H9 (cell line): ENCODE results near the gene MOCS2. TPM values are rescaled to one million over a fixed set of nuclear protein-coding genes. Genes with fewer than 3 reads are reported as not detected.

Experiments
- DNase-seq: peaks from one replicate; pipeline ENCODE4 v3.0.0-alpha.2; 2017
- H2AFZ ChIP-seq: one replicate; pipeline ENCODE4 v1.6.1; 2013; ENCODE audit warnings: mild to moderate bottlenecking, low read length, control low read depth, moderate library complexity
- H2AK5ac ChIP-seq: 2 replicates; pipeline ENCODE4 v1.6.1; 2013; ENCODE audit warnings: low read length, control low read depth, mixed read lengths; ENCODE audit not compliant: insufficient read length
- H2BK120ac ChIP-seq: one replicate; pipeline ENCODE4 v1.6.1; 2013; ENCODE audit warnings: low read depth, mild to moderate bottlenecking, low read length, control low read depth, inconsistent platforms; ENCODE audit not compliant: poor library complexity, severe bottlenecking
- H2BK12ac ChIP-seq: 2 replicates; pipeline ENCODE4 v1.6.1; 2013; ENCODE audit warnings: low read length, control low read depth, mixed read lengths, low read depth; ENCODE audit not compliant: insufficient read length
- H2BK15ac ChIP-seq: 2 replicates; pipeline ENCODE4 v1.6.1; 2013; ENCODE audit warnings: low read depth, low read length, control low read depth
- H2BK20ac ChIP-seq: one replicate; pipeline ENCODE4 v1.6.1; 2013; ENCODE audit warnings: low read depth, mild to moderate bottlenecking, low read length, control low read depth, inconsistent platforms; ENCODE audit not compliant: poor library complexity, severe bottlenecking
- H2BK5ac ChIP-seq: 2 replicates; pipeline ENCODE4 v1.6.1; 2013; ENCODE audit warnings: low read length, control low read depth, mixed read lengths; ENCODE audit not compliant: insufficient read length
- H3K14ac ChIP-seq: 2 replicates; pipeline ENCODE4 v1.6.1; 2013; ENCODE audit warnings: low read length, control low read depth; ENCODE audit not compliant: insufficient read depth
- H3K18ac ChIP-seq: 2 replicates; pipeline ENCODE4 v1.6.1; 2013; ENCODE audit warnings: low read depth, mild to moderate bottlenecking, mixed read lengths, low read length, control low read depth; ENCODE audit not compliant: insufficient read length
- H3K23ac ChIP-seq: 2 replicates; pipeline ENCODE4 v1.6.1; 2013; ENCODE audit warnings: low read length, control low read depth, mixed read lengths, low read depth; ENCODE audit not compliant: insufficient read length
- H3K23me2 ChIP-seq: 2 replicates; pipeline ENCODE4 v1.6.1; 2013; ENCODE audit warnings: low read depth, mild to moderate bottlenecking, mixed read lengths, low read length, control low read depth; ENCODE audit not compliant: insufficient read length, poor library complexity, severe bottlenecking
- H3K27ac ChIP-seq: 2 replicates; pipeline ENCODE4 v1.5.1; 2013; ENCODE audit warnings: low read length, control low read depth, mixed read lengths, low read depth; ENCODE audit not compliant: insufficient read length
- H3K27me3 ChIP-seq: 2 replicates; pipeline ENCODE4 v1.6.1; 2013; ENCODE audit warnings: low read length, control low read depth, inconsistent platforms; ENCODE audit not compliant: insufficient read depth
- H3K4ac ChIP-seq: 2 replicates; pipeline ENCODE4 v1.6.1; 2013; ENCODE audit warnings: low read depth, mild to moderate bottlenecking, control low read depth, inconsistent platforms, low read length, moderate library complexity
- H3K4me1 ChIP-seq: 2 replicates; pipeline ENCODE4 v1.6.1; 2013; ENCODE audit warnings: low read length, control low read depth, inconsistent platforms; ENCODE audit not compliant: insufficient read depth
- H3K4me2 ChIP-seq: 2 replicates; pipeline ENCODE4 v1.6.1; 2013; ENCODE audit warnings: low read length, control low read depth, mixed read lengths; ENCODE audit not compliant: insufficient read length, insufficient read depth
- H3K56ac ChIP-seq: 2 replicates; pipeline ENCODE4 v1.6.1; 2013; ENCODE audit warnings: low read depth, mild to moderate bottlenecking, mixed read lengths, low read length, control low read depth; ENCODE audit not compliant: insufficient read length
- H3K79me1 ChIP-seq: 2 replicates; pipeline ENCODE4 v1.6.1; 2013; ENCODE audit warnings: low read depth, mild to moderate bottlenecking, moderate library complexity, low read length, control low read depth, inconsistent platforms; ENCODE audit not compliant: insufficient read depth, poor library complexity, severe bottlenecking
- H3K79me2 ChIP-seq: 2 replicates; pipeline ENCODE4 v1.6.1; 2013; ENCODE audit warnings: low read length, control low read depth, inconsistent platforms; ENCODE audit not compliant: insufficient read depth
- H3K9ac ChIP-seq: 2 replicates; pipeline ENCODE4 v1.6.1; 2013; ENCODE audit warnings: low read length, control low read depth, mixed read lengths; ENCODE audit not compliant: insufficient read length; ENCODE audit errors: extremely low read depth
- H3K9me3 ChIP-seq: one replicate; pipeline ENCODE4 v1.6.1; 2013; ENCODE audit warnings: low read depth, low read length, inconsistent platforms; ENCODE audit not compliant: control insufficient read depth
- H3T11ph ChIP-seq: one replicate; pipeline ENCODE4 v1.6.1; 2013; ENCODE audit warnings: mild to moderate bottlenecking, low read length, control low read depth, inconsistent platforms
- H4K20me1 ChIP-seq: one replicate; pipeline ENCODE4 v1.6.1; 2013; ENCODE audit not compliant: control insufficient read depth, insufficient read length, insufficient read depth
- H4K5ac ChIP-seq: 2 replicates; pipeline ENCODE4 v1.6.1; 2013; ENCODE audit warnings: low read depth, mild to moderate bottlenecking, mixed read lengths, low read length, control low read depth; ENCODE audit not compliant: insufficient read length
- H4K8ac ChIP-seq: replicated peaks from 2 replicates; pipeline ENCODE4 v1.6.1; 2013; ENCODE audit warnings: low read length, control low read depth, mixed read lengths, low read depth; ENCODE audit not compliant: insufficient read length
- H4K91ac ChIP-seq: 2 replicates; pipeline ENCODE4 v1.6.1; 2013; ENCODE audit warnings: low read depth, mild to moderate bottlenecking, moderate library complexity, mixed read lengths, low read length, control low read depth; ENCODE audit not compliant: insufficient read length
- H3K27ac Mint-ChIP-seq, 3 experiments: 2 replicates in 2 of 3; 3 replicates in 1 of 3; pipeline ENCODE4 v1.8.0; 2020 to 2021; ENCODE audit warnings: mixed read lengths in 3 of 3, mild to moderate bottlenecking in 1 of 3, moderate library complexity in 1 of 3
- H3K27me3 Mint-ChIP-seq: 2 replicates; pipeline ENCODE4 v1.8.0; 2021; ENCODE audit warnings: low read depth, mild to moderate bottlenecking, moderate library complexity, mixed read lengths
- H3K36me3 Mint-ChIP-seq, 3 experiments: 2 replicates in 2 of 3; 3 replicates in 1 of 3; pipeline ENCODE4 v1.8.0; 2020 to 2021; ENCODE audit warnings: low read depth in 3 of 3, mixed read lengths in 3 of 3; ENCODE audit not compliant: insufficient read depth in 1 of 3
- H3K4me1 Mint-ChIP-seq, 2 experiments: 2 replicates each; pipeline ENCODE4 v1.8.0; 2020; ENCODE audit warnings: mixed read lengths in 2 of 2
- H3K4me3 Mint-ChIP-seq, 2 experiments: 2 replicates in 1 of 2; 3 replicates in 1 of 2; pipeline ENCODE4 v1.8.0; 2020 to 2021; ENCODE audit warnings: mild to moderate bottlenecking in 2 of 2, mixed read lengths in 2 of 2, moderate library complexity in 1 of 2
- H3K9me3 Mint-ChIP-seq, 2 experiments: 2 replicates in 1 of 2; 3 replicates in 1 of 2; pipeline ENCODE4 v1.8.0; 2020; ENCODE audit warnings: mild to moderate bottlenecking in 2 of 2, mixed read lengths in 2 of 2, moderate library complexity in 1 of 2
- WGBS: extraction: QIAGEN DNeasy Blood & Tissue Kit; methylation state at CpG from one replicate; pipeline ENCODE4 v1.1.7; 2013; ENCODE audit warnings: missing lambda C conversion rate, low lambda C conversion rate, mixed read lengths; ENCODE audit not compliant: insufficient read length; ENCODE audit errors: extremely low coverage; 5-methylcytosine and 5-hydroxymethylcytosine counted together
- total RNA-seq: library from RNA; stranded (reverse); gene quantifications from 2 replicates; pipeline ENCODE4 v1.2.1, GENCODE V29; 2021
- TF ChIP-seq, protein P1 (sequence below): fragments of 200-600 bp; sonication (generic); conservative IDR thresholded peaks from 3 replicates; pipeline ENCODE4 v1.8.0; 2021; ENCODE audit warnings: antibody characterized with exemption, mild to moderate bottlenecking

Gene MOCS2
- total RNA-seq, 1 experiment from 2014 or later = 24.8 TPM

DNA sequence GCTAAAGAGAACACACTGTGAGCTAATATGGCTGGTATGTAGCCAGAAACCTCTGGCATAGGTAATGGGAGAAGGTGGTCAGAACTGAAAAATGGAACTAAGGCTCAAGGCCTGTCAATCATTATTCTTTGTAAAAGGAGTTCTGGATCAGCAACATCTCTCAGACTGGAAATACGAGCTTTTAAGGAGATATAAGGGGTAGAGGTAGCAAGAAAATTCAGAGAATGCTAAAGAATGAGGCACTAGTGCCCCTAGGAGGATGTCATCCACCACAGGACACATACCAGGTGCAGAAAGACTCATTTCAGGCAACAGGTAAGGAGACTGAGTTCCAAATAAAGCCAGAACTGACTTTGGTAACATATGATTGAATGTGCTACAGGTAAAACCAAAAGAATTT is 18.9 kb upstream of the MOCS2 start:
- Histone ChIP-seq H3K4ac (no peak overlapping the region), H2AK5ac (no peak overlapping the region), H3K4me2 (no peak overlapping the region), H3K27me3 (no peaks in the 10 kb centered on the region), H4K5ac (no peak overlapping the region), H3K56ac (no peak overlapping the region), H3K23me2 (no peaks in the 10 kb centered on the region), H3K23ac (no peak overlapping the region), H3T11ph (no peak overlapping the region), H2BK15ac (no peak overlapping the region), H3K79me2 (no peaks in the 10 kb centered on the region), H2AFZ (no peak overlapping the region), H3K14ac (no peak overlapping the region), H4K8ac (no peak overlapping the region), H3K79me1 (no peaks in the 10 kb centered on the region), H2BK5ac (no peak overlapping the region), H3K4me1 (no peaks in the 10 kb centered on the region), H4K20me1 (no peaks in the 10 kb centered on the region), H2BK12ac (no peak overlapping the region), H2BK20ac (no peak overlapping the region), H3K9me3 (no peaks in the 10 kb centered on the region), H2BK120ac (no peak overlapping the region), H3K27ac (no peak overlapping the region), H4K91ac (no peak overlapping the region), H3K9ac (no peak overlapping the region), H3K18ac (no peak overlapping the region)
- Mint-ChIP-seq H3K4me3 (no peak overlapping the region), H3K36me3 (no peaks in the 10 kb centered on the region), H3K9me3 (peaks cover 0 to 2% of the 10 kb centered on the region in 2 experiments; a peak in 1 of 5 replicates), H3K27ac (no peak overlapping the region), H3K4me1 (no peaks in the 10 kb centered on the region), H3K27me3 (no peaks in the 10 kb centered on the region)
- WGBS = no CpG with 5 or more reads among the region's 1 CpG
- no peak for DNase-seq
- TF ChIP-seq, protein P1, sequence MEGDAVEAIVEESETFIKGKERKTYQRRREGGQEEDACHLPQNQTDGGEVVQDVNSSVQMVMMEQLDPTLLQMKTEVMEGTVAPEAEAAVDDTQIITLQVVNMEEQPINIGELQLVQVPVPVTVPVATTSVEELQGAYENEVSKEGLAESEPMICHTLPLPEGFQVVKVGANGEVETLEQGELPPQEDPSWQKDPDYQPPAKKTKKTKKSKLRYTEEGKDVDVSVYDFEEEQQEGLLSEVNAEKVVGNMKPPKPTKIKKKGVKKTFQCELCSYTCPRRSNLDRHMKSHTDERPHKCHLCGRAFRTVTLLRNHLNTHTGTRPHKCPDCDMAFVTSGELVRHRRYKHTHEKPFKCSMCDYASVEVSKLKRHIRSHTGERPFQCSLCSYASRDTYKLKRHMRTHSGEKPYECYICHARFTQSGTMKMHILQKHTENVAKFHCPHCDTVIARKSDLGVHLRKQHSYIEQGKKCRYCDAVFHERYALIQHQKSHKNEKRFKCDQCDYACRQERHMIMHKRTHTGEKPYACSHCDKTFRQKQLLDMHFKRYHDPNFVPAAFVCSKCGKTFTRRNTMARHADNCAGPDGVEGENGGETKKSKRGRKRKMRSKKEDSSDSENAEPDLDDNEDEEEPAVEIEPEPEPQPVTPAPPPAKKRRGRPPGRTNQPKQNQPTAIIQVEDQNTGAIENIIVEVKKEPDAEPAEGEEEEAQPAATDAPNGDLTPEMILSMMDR = no peak
